GM19238 (cell line): ENCODE results near the gene POM121C.
"Not testable (repeated sequence)": the region's sequence is repeated elsewhere in the genome, so short reads cannot be mapped to it uniquely, and the experiment has no call there.

Source experiments
- DNase-seq: peaks from one replicate; pipeline ENCODE4 v3.0.0; 2011; ENCODE audit warnings: low spot score; ENCODE audit not compliant: insufficient read length

POM121C gene

DNA sequence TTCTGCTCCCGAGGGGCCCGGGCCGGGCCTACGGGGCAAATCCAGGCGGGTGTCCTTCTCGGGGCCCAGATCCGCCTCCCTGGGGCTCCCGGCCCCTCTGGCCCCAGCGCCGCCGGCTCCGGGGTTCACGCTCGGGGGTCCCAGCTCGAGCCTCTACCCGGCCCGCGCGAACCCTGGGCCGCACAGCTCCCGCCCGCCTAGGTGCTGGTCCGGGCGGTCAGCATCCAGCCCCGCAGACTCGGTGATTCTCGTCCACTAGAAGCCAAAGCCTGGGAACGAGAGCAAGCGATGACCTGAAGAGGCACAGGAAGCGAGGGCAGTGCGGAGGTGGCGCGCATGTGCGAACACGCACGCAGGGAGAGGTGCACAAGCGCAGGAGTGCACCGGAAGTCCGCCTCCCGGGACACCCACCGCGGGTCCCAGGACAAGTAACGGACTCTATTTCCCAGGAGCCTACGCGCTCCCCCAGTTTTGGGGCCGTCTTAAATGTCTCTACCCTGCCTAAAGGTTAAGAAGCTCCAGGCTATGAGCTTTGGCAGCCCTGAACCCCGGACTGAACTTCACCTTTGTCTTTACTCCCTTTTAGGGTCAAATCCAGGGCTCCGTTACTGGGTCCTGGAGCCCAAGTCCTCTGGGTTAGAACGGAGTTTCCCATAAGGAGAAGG lies at the start of gene POM121C:
Gene POM121C (minus strand): TSS at position 321 of the 665 bp plus-strand sequence. CDS start 44,803 bp downstream, outside the sequence.
- peak; percentile 59 for DNase-seq

- DNase-seq: peak; percentile 23
Observed at GRCh38 chr7:75534727-75535307, 48.7 kb upstream of the POM121C start.

DNA sequence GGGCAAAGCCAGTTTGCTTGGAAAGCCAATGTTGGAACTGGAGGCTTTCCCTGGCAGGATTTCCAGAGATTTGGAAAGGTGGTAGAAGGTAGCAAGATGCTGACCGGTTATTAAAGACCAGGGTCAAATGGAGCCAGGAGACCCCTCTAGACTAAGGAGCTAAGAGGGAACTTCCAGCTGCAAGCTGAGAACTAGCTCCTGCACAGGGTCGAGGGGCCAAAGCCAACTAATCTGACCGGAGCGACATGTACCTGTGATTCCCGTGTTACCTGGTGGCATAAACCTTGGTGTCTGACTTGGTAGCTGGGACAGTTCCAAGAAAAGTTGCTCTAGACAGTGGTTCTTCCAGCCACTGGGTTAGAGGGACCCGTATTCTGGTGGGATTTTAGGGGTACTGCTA lies 47.8 kb upstream of the POM121C start:
- DNase-seq: no peak

DNA sequence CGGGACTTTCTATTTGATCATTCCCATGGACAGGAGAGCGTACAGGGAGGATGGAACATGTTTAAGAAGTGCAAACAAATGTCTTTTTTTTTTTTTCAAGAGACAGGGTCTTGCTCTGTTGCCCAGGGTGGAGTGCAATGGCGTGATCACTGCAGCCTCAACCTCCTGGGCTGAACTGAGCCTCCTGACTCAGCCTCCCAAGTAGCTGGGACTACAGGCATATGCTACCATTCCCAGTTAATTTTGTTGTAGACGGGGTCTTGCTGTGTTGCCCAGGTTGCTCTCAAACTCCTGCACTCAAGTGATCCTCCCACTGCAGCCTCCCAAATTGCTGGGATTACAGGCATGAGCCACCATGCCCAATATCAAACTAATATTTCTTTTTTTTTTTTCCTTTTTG lies 46.5 kb upstream of the POM121C start:
- no peak for DNase-seq

DNA sequence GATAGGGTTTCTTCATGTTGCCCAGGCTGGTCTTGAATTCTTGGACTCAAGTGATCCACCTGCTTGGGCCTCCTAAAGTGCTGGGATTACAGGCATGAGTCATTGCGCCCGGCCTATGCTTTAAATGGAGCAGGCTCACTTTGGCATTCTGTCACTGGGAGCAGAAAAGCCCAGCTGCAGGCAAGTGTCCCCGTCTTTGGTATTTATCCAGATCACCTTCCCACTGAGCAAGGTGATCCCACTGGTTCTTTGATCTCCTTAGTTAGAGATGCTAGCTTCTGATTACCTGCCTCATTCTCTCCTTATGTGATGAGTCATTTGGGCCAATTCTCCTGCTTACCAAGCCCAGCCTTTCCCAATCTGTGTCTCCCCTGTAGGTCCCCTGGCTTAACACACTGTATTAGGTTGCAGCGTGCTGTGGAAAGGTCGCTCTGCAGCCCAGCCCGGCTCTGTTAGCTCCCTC lies 45.3 kb upstream of the POM121C start:
- no peak for DNase-seq

GRCh38 chr7:75527224-75527722 lies 41.2 kb upstream of the POM121C start:
- not testable (repeated sequence) for DNase-seq

- not testable (repeated sequence) for DNase-seq
Observed at GRCh38 chr7:75521727-75522126, 35.6 kb upstream of the POM121C start.

DNA sequence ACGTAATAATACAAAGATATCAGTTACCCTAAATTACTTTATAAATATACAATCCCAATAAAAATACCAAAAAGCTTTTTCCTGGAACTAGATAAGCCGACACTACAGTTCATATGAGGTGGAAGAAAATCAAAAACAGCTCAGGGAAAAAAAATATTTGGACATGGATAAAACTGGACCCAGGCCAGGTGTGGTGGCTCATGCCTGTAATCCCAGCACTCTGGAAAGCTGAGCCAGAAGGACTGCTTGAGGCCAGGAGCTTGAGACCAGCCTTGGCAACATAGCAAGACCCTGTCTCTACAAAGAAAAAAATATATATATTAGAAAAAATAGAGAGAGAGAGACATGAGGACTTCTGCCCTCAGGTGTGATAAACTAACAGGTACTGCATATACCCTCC lies 32.7 kb upstream of the POM121C start:
- DNase-seq: not testable (repeated sequence)

DNA sequence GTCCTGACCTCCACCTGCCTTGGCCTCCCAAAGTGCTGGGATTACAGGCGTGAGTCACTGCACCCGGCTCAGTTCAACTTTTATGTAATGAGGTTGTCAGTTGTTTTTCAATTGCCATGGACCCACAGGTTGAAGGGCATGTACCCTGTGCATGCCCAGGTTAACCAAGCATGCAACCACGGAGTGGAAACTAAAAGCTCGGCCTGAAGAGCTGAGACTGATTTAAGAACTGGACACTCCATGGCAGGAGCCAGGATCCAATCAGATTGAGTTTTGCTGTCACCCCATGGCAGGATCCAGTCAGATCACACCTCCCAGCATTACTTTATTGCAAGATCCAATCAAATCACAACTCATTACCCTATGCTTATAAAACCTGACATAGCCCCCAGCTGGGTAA lies 22.9 kb upstream of the POM121C start:
- DNase-seq: not testable (repeated sequence)

- DNase-seq: not testable (repeated sequence)
Observed at GRCh38 chr7:75492020-75492419, 5.9 kb upstream of the POM121C start, which contains the start of gene SPDYE5. Gene SPDYE5, plus strand, starts transcription at chr7:75492320. Its CDS starts 1,728 bp downstream, at chr7:75494048.

- not testable (repeated sequence) for DNase-seq
Observed at GRCh38 chr7:75485355-75485978, 632 bp downstream of the POM121C start.

DNA sequence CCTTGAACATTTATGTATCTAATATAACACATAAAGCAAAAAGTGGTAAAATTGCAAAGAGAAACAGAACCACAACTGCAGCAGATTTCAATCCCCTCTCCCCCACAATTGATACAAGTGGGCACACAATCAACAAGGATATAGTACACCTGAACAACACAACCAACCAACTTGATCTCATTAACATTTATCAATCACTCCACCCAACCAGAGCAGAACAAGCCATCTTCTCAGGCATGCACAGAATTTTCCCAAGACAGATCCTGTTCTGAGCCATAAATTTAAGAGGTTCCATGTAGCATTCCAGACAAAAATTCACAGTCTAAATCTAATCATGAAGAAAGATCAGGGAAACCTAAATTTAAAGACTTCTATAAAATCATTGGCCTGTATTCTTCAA lies 5.8 kb downstream of the POM121C start:
- DNase-seq: not testable (repeated sequence)

- not testable (repeated sequence) for DNase-seq
Observed at GRCh38 chr7:75477457-75477856, 8.6 kb downstream of the POM121C start.

GRCh38 chr7:75470166-75470565 lies 15.9 kb downstream of the POM121C start:
- not testable (repeated sequence) for DNase-seq

DNA sequence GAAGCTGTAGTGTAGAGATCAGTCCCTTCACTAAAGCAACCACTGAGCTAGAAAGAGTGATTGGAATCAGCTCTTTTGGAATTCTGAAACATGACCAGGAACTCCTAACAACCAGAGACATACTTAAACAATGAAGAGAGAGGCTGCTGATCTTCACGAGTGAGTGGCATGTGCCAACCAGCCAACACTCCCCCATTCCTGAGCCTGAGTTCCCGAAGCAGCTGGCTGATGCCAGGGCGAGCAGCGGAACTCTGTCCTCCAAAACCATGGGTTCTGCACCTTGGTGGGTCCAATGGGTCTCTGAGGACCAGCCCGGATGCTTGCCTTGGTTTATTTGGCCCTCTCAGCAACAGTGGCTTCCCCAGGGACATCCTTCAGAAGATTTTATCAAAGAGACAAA lies 25.6 kb downstream of the POM121C start:
- DNase-seq: not testable (repeated sequence)

- DNase-seq: not testable (repeated sequence)
Observed at GRCh38 chr7:75458034-75458433, 28.1 kb downstream of the POM121C start.

- not testable (repeated sequence) for DNase-seq
Observed at GRCh38 chr7:75456403-75456802, 29.7 kb downstream of the POM121C start.

GRCh38 chr7:75452494-75452955 lies 33.6 kb downstream of the POM121C start:
- DNase-seq: not testable (repeated sequence)

DNA sequence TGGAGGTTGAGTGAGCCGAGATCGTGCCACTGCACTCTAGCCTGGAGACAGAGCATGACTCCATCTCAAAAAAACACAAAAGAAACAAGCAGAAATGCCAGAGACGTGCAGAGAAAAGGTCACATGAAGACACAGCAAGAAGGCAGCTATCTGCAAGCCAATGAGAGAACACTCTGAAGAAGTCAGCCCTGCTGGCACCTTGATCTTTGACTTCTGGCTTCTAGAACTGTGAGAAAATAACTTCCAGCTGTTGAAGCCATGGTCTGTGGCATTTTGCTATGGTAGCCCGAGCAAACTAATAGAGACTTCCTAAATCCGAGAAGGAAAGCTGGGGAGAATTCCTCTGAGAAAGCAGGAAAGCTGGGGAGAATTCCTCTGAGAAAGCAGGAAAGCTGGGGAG lies 36.2 kb downstream of the POM121C start:
- not testable (repeated sequence) for DNase-seq

DNA sequence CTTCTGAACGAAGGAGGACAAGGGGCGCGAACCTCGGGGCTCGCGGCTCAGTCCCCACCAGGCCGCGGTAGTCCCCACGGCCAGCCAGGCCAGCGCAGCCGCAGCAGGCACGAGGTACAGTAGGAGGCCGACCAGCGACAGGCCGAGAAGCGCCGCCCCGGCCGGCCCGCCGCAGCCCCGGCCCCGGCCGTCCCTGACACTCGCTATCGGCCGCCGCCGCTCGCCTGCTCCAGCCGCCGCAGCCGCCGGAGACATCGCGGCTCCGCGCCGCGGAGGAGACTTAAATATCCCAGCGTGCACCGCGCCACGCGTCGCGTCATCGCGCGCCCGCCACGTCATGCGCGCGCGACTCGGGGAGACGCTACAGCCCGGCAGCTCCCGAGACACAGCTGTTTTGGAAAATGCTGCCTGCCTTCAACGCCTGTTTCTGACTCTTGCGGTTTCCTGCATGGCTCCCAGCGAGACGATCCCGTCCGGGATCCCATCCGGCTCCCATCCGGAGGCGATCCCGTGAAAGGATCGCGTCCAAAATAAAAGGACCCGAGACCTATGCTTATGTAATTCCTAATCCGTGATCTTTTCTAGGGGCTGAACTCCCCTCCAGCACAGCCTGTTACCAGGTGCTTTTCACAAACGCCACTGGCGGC lies 43.5 kb downstream of the POM121C start:
- DNase-seq: not testable (repeated sequence)

DNA sequence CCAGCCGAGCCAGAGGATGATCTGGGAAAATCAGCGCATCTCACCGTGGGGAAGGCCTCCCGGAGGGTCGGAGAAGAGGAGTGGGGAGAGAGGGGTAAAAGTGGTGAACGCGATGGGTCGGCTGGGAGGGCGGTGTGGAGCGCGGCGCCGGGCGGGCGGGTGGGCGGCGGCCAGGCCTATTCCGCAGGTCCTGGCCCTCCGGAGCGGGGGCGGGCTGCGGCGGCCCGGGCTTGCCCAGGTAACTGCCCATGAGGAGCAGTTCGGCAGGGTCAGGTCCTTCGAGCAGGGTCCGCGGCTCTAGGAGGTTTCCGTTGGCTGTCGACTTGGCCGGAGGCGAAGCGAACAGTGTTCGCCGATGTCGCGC lies 44.0 kb downstream of the POM121C start:
- DNase-seq: not testable (repeated sequence)
